COLO829 (cell line): ENCODE results near the gene MAST2.
"Not testable (repeated sequence)": the region's sequence is repeated elsewhere in the genome, so short reads cannot be mapped to it uniquely, and the experiment has no call there.

Source experiments
- DNase-seq: peaks from one replicate; pipeline ENCODE4 v3.0.0; 2012; ENCODE audit warnings: low spot score

Gene MAST2

DNA sequence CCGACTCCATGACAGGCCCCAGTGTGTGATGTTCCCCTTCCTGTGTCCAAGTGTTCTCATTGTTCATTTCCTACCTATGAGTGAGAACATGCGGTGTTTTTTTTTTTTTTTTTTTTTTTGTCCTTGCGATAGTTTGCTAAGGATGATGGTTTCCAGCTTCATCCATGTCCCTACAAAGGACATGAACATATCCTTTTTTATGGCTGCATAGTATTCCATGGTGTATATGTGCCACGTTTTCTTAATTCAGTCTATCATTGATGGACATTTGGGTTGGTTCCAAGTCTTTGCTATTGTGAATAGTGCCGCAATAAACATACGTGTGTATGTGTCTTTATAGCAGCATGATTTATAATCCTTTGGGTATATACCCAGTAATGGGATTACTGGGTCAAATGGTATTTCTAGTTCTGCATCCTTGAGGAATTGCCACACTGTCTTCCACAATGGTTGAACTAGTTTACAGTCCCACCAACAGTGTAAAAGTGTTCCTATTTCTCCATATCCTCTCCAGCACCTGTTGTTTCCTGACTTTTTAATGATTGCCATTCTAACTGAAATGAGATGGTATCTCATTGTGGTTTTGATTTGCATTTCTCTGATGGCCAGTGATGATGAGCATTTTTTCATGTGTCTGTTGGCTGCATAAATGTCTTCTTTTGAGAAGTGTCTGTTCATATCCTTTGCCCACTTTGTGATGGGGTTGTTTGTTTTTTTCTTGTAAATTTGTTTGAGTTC lies 54.5 kb downstream of the MAST2 start:
- DNase-seq = not testable (repeated sequence)

DNA sequence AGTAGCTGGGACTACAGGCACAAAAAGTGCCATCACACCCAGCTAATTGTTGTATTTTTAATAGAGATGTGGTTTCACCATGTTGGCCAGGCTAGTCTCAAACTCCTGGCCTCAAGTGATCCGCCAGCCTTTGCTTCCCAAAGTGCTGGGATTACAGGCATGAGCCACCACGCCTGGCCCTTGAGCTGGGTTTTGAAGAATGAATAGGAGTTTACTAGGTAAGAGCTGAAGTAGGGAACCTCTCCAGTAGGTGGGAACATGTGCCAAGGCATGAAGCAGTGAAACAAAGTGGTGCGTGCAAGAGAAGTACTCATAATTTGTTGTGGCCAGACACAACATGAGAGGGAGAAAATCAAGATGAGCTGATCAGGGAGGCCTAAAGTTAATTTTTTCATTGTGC lies 55.8 kb downstream of the MAST2 start:
- DNase-seq = no peak

DNA sequence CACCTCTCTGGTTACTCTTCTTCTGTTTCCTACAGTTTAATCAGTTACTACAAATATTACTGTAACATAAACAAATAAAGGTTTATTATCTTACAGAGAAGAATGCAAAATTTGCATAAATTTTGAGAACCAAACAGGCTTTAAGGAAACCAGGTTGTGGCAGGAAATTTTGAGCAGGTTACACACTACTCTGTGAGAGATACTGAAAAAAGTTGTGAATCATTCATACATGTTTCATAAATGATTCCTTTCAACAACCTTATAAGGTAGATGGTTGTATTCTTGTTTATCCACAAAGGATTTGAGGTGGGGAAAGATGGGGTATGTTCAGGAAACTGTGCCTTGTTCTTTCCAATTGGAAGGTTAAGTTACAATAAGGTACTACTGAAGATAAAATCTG lies 58.6 kb downstream of the MAST2 start:
- no peak for DNase-seq

DNA sequence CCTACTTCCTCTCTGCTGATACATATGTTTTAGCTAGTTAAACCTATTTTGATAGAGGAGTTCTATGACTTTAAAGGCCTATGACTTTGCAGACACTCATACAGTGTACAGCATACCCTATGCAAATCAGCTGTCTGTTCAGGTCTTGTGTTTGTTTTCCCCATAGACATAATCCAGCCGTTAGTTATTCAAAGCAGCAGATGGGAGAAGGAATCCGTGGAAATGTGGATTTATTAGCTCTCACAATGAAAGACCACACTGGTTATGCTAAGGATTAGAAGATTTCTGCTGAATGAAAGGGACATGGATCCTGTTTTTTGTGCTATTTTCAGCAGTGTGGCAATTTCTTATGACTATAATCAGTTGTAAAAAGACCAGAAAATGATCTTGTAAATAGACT lies 59.8 kb downstream of the MAST2 start:
- no peak for DNase-seq

DNA sequence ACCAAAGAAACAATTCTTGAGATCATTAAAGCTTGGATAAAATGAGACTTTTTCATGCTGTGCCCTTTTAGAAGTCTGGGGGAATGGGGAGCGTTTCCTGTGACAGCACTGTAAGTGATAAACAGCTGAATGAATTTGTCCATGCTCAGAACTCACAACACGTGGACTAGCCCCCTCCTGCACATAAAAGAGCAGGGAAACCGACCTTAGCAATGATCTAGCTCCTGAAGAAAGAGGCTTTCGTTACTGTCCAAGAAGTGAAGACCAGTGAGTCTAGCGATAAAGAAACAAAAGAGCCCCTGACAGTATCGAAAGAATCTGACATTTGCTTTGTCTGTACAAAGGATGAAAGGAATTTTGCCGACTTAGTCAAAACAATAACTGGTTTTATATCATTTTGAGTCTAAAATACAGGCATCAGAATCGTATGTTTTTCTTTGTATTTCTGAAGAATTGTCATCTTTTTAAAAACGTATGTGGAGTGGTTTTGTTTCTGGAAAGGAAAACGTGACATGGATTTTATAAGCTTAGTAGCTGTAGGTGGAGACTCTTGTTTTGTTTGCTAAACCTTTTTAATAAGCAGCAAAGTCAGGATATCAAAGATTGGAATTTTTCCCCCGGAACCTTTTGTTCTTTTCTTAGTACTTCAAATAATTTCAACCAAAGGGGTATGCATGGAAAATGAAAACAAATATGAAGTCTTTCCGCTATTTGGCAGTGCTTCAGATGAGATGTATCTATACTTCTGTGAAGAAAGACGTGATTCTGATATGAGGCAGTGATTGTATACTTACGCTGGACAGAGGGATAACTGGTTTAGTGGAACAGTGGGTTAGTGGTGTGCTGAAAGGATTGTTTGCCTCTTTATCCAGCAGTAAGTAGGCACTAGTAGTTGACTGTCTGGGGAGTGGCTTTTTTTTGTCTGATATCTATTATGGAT lies 61.0 kb downstream of the MAST2 start:
- DNase-seq = no peak

DNA sequence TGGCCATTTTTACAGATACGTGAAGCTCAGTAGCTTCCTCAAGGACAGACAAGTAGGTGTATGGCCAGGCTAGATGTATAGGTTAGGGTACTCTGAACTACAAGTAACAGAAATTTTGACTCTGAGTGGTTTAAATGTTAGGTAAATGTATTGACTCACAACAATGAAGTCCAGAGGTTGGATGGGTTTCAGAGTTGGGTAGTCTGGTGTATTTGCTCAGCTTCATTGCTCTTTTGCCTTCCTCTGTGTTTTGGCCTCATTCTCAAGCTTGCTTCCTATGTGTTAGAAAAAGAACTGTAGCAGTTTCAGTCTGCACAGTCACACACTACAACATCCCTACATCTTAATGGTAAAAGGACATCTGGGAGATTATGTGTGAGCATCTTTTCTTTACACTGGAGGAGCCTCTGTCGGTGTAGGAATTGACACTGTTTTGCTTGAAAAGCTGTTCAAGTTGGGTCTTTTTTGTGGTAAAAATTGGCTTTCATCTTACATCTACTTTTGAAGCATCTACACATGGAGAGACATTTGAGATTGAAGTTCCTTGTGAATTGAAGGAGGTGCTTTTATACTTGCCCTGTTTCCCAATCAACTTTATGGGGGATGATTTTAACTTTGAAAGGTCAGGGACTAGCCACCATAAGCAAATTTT lies 64.4 kb downstream of the MAST2 start:
- no peak for DNase-seq

DNA sequence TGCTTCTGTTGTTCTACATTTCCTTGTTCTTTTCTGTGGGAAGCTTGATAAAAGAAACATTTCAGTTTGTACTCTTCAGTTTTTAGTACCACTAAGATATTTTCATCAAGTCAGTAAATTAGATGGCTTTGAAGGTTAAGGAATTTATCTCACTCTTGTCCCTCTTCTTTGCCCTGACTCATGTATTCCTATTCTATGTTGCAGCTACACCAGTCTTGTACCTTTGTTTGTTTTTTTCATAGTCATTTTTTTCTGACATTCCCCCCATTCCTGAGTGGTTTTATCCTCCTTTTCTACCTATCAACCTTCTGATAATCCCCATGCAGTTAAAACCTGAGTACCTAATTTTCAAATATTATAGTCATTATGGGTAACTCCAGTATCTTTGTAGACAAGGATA lies 65.4 kb downstream of the MAST2 start:
- DNase-seq = no peak

DNA sequence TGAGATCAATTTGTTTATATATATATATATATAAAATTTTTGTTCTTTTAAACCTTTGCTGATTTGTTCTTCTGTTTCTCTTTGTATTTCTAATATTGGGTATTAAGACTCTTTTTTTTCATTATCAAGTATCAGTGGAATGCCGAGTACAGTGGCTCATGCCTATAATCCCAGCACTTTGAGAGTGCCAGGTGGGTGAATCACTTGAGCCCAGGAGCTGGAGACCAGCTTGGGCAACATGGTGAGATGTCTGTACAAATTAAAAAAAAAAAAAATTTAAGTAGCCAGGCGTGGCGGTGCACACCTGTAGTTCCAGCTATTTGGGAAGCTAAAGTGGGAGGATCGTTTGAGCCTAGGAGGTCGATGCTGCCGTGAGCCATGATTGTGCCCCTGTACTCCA lies 67.1 kb downstream of the MAST2 start:
- DNase-seq = no peak

DNA sequence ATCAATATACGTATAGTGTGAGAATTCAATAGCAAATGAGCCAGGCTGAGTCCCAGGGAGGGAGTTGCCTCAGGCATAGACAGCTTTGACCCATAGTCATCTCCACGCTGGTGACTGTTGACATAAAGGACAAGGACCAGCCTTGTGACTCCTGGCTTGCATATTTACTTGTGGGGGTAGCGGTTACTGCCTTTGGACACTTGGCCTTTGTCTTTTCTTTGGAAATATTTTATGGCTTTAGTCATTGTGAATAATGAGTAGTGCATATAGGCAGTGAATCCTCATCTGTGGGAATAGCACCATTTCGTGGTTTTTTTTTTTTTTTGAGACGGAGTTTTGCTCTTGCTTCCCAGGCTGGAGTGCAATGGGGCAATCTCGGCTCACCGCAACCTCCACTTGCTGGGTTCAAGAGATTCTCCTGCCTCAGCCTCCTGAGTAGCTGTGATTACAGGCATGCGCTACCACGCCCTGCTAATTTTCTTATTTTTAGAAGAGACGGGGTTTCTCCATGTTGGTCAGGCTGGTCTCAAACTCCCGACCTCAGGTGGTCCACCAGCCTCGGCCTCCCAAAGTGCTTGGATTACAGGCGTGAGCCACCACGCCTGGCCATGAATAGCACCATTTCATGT lies 68.9 kb downstream of the MAST2 start:
- peak; percentile 70 for DNase-seq

DNA sequence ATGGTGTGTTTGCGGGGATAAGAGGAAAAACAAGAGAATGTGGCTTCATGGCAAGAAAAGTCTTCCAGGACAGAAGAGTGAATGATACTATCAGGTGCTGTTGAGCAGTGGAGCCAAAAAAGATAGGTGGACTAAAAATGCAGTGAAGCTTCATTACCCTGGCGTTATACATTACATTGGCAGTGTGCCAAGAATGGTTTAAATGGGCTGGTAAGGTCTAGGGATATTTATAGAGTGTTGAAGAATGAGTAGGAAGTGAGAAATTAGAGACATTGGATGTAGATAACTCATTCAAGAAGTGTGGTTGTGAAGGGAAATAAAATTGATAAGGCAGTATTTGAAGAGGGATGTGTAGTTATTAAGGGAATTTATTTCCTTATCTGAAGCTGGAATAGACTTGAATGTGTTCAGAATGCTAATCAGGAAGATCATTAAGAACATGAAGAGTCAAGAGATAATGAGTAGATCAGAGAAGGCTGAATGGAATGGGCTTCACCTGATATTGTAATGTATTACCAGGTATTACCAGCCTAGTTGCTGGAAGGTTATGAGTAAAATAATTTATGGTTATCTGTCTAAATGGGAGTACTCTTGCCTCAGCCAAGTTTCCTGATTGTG lies 72.7 kb downstream of the MAST2 start:
- no peak for DNase-seq

DNA sequence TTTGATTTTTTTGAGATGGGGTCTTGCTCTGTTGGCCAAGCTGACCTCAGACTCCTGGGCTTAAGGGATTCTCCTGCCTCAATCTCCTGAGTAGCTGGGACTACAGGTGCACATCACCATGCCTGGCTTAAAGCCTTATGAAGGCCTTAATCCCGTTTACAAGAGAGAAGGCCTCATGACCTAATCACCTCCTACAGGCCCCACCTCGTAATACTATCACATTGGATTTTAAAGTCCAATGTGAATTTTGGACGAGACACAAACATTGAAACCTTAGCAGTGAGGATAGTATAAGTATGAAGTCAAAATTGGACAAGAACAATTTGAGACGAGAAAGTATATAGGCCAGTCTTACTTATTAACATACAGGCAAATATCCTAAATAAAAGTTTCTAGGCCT lies 73.9 kb downstream of the MAST2 start:
- no peak for DNase-seq

DNA sequence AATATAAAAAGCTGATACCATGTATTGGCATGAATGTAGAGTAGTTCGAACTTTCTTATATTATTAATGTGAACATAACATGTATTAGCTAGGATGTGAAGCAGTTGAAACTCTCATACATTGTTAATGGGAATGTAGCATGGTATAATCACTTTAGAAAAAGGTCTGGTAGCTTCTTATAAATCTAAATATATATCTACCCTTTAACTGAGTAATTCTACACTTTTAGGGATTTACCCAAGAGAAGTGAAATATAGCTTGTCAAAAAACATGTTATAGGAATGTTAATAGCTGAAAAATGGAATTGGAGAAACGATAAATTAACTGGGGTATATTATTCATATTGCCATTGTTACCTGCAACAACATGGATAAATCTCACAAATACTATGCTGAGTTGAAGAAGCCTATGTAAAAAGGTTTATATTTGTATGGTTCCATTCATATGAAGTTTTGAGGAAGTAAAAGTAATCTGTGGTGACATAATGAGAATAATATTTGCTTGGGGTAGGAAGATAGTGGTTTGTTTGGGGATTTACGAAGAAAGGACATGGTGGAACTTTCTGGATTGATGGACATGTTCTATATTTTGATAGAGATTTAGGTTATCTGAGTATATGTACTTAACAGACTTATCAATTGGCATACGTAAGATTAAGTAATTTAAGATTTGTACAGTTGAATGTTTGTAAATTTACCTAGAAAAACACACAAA lies 76.6 kb downstream of the MAST2 start:
- no peak for DNase-seq

DNA sequence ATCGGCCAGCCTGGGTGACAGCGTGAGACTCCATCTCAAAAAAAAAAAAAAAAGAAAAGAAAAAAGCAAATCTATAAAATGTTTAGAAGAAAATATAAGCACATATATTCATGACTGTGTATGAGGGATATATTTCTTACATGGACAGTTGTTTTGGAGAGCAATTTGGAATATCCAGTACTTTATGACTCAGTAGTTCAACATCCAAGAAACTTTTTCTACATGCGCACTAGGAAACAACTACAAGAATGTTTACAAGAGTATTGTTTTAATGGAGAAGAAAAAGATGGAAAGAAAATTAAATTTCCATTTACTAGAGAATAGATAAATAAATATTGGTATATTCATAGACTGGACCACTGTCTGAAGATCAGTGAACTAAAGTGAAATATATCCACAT lies 77.5 kb downstream of the MAST2 start:
- no peak for DNase-seq

DNA sequence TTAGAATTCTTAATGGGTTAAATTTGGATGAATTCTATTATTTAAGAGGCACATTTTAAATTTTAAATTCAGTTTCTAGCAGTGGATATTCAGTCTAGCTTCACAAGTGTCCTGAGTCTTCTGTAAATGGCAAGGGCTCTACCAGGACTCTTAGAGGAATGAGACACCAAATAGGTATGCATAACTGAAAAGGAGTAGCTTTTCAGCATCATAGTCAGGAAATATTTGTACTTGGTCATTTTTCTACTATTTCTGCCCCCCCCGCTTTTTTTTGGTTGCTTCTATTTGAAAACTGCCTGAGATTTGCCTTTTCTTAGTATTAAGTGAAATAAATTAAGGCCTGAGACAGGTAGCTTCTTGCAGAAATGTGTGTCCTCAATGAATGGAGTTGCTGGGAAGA lies 80.2 kb downstream of the MAST2 start:
- no peak for DNase-seq

DNA sequence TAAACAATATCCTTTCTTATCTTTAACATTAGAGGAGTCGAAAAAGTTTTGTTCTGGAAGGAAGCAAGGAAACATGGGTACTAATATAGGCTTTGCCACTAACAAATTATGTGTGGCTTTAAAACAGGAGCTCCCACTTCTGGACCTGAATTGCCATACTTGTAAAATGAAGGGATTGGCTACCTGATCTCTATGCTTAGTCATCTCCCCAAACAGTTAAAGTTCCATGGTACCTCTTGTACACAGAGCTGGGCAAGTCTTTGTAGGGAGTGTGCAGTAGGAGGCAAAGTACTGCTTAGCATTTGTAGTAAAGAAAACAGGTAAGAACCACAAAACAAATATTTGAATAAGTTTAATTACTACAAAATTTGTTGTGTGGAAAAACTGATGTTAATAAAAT lies 81.3 kb downstream of the MAST2 start:
- no peak for DNase-seq

DNA sequence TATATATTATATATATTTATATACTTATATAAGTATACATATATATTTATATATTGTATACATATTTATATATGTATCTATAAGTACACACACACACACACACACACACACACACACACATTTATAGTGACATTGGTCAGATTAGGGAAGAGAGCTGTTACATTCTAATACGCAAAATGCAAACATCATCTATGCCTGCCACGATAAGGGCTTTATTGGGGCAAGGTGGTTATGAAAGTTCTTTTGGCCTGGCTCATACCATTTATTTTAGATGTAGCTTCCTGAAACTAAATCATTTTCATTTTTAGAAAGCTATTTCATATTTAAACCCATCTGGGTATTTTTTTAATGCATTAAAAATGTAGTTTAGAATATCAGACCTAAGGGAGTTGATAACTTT lies 82.8 kb downstream of the MAST2 start:
- DNase-seq = no peak

DNA sequence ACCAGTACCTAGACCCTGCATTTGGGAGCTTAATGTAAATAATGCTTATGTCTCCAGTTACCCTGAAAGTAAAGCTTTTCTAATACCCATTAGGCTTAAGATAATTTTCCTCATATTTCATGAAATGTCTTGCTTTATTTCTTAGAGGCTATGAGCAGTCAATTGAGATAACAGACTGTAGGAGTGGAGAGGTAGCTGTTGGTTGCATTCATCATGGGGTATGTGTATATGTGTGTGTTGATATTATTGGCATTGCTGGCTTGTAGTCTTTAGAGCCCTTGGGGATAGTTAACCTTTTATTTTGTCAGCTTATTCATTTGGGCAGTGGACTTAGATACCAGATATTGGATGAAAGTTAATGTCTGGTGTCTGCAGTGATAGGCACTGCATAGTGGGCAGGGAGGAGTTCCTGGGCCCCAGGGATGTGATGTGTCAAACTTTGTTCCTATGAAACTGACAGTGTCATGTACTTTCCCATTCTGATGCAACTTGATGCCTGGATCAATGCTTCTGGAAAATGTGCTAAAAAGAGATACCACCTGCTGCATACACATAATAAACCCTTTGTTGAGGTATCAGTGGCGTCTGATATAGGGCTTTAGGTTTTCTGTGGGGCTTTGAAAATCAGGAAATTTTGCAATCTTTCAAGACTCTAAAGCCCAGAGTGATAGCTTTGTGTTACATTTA lies 83.9 kb downstream of the MAST2 start:
- DNase-seq = no peak

DNA sequence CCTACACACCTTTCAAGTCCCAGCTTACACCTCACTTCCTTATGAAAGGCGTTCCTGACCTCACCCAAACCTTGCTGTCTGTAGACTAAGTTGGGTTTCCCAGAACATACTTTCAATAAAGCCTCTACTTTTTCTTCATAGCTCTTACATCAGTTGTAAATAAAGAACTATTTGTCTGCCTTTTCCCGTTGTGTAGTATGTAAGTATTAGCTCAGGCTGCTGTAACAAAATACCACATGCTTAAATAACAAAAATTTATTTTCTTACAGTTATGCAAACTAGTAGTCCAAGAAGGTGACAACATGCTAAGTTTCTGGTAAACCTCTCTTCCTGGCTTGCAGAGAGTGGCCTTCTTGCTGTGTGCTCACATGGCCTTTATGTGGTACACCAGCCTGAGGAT lies 86.7 kb downstream of the MAST2 start:
- DNase-seq = no peak

DNA sequence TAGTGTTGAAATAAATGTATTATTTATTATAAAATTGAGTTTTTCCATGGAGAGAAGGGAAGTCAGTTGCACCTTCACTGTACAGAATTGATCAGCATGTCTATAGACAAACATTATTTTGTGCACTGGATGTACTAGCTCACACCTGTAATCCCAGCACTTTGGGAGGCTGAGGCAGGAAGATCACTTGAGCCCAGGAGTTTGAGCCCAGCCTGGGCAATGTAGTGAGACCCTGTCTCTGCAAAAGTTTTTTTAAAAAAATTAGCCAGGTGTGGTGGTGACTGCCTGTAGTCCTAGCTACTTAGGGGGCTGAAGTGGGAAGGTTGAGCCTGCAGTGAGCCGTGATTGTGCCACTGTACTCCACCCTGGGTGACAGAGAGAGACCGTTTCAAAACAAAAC lies 87.7 kb downstream of the MAST2 start:
- DNase-seq = no peak

DNA sequence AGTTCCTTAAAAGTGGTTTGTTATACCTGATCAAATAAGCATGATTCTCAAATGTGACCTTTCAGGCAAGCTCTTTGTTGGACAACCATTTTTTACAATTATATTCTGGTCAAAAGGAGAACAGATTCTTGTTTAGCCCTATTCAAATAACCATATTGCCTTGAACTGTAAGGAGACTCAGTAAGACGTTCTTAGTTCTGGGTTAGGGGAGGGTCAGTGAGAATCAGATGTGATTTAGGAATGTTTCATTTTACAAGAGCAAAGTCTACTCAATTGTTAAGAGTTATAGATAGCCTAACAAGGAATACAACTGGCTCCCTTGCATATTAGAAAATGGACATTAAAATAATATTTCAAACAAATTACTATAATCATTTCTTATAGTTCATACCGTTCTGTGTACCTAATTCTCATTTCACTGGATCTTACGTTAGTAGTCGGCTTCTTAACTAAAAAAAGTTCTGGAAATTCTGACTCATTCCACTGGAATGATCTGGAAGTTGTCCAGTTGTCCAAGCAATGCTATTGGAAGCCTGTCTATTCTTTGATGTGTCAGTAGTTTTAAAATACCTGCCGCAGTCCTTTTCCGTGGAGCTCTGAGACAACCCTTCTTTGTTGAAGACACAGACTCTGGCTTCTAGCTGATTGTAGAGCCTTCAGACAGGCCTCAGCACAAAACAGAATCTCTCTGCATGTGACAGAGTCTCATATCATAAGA lies 88.8 kb downstream of the MAST2 start:
- peak; percentile 89 for DNase-seq
